ENCODE results near the gene TGFBR3.

GRCh38 chr1:91851130-91852010 lies 34.6 kb downstream of the TGFBR3 start:
- TF ChIP-seq CTCF (IDR thresholded peaks at IDR 0.05; ENCODE audit: low read depth, low read length) = no peak
- TF ChIP-seq EZH2phosphoT487 (IDR thresholded peaks at IDR 0.05; ENCODE audit: low read depth) = no peak

All from OCI-LY3 (cell line).